ENCODE data around the gene INS.
"Not testable (repeated sequence)": the region's sequence is repeated elsewhere in the genome, so short reads cannot be mapped to it uniquely, and the experiment has no call there.

DNA sequence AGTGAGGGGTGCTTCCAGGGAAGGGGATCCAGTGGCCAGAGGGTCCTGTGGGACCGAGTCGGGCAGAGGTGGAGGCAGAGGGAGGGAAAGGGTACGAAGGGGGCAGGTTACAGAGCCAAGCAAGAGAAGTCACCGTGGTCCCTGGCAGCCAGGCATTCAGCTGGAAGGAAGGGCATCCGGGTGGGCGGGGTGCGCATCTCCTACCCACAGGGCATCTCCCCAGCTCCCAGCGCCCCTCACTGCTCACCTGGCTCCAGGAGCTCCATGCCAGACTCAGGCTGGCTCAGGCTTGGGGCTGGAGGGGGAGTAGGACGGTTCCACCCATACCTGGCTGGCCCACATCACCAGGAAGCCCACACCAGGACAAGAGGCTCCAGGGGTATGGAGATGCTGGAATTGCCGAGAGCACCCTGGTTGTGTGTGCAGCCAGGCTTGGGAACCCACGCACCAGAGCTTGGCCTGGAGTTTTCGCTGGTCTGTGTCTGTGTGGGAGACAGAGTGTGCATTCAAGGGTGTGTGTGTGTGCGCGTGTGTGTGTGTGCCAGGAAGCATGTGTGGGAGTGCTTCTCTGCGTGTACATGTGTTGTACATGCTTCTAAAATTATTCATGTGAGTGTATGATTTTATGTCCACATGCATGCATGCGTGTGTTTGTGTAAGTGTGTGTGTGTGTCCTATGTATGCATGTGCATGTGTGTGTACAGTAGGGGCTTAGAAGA lies 17.2 kb upstream of the INS start:
- TF ChIP-seq POLR2AphosphoS5 (IDR thresholded peaks at IDR 0.05); POLR2A (IDR thresholded peaks at IDR 0.05; ENCODE audit: low read depth): not testable (repeated sequence)
- TF ChIP-seq, protein P1, sequence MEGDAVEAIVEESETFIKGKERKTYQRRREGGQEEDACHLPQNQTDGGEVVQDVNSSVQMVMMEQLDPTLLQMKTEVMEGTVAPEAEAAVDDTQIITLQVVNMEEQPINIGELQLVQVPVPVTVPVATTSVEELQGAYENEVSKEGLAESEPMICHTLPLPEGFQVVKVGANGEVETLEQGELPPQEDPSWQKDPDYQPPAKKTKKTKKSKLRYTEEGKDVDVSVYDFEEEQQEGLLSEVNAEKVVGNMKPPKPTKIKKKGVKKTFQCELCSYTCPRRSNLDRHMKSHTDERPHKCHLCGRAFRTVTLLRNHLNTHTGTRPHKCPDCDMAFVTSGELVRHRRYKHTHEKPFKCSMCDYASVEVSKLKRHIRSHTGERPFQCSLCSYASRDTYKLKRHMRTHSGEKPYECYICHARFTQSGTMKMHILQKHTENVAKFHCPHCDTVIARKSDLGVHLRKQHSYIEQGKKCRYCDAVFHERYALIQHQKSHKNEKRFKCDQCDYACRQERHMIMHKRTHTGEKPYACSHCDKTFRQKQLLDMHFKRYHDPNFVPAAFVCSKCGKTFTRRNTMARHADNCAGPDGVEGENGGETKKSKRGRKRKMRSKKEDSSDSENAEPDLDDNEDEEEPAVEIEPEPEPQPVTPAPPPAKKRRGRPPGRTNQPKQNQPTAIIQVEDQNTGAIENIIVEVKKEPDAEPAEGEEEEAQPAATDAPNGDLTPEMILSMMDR (IDR thresholded peaks at IDR 0.05) = not testable (repeated sequence)

All from esophagus muscularis mucosa (tissue), 3 donors.